Central memory CD8-positive, alpha-beta T cell (primary cell): ENCODE measurements around the gene MT1G.
"Not testable (repeated sequence)": the region's sequence is repeated elsewhere in the genome, so short reads cannot be mapped to it uniquely, and the experiment has no call there.

ENCODE experiments used
- ATAC-seq: fragments of 150-1000 bp; cut with Tn5 transposase; replicated peaks from 2 replicates; pipeline ENCODE4 v1.10.0; 2022; ENCODE audit warnings: mild to moderate bottlenecking, moderate FRiP score, moderate number of reproducible peaks; ENCODE audit not compliant: poor library complexity, severe bottlenecking; ENCODE audit errors: extremely low read depth
- DNase-seq, 2 donors: peaks; one replicate each; pipeline ENCODE4 v3.0.0; 2021; ENCODE audit warnings: low spot score in 2 of 2
- H3K27ac Mint-ChIP-seq: one replicate; pipeline ENCODE4 v1.8.0; 2022; ENCODE audit warnings: low read depth, mild to moderate bottlenecking, moderate library complexity, mixed read lengths
- H3K27me3 Mint-ChIP-seq: one replicate; pipeline ENCODE4 v1.8.0; 2022; ENCODE audit warnings: mixed read lengths
- H3K36me3 Mint-ChIP-seq: one replicate; pipeline ENCODE4 v1.8.0; 2022; ENCODE audit warnings: mild to moderate bottlenecking, moderate library complexity, mixed read lengths; ENCODE audit not compliant: insufficient read depth
- H3K4me1 Mint-ChIP-seq: one replicate; pipeline ENCODE4 v1.8.0; 2022; ENCODE audit warnings: mixed read lengths
- H3K4me3 Mint-ChIP-seq: one replicate; pipeline ENCODE4 v1.8.0; 2022; ENCODE audit warnings: mild to moderate bottlenecking, moderate library complexity, mixed read lengths
- H3K9me3 Mint-ChIP-seq: one replicate; pipeline ENCODE4 v1.8.0; 2022; ENCODE audit warnings: mixed read lengths

Gene MT1G

DNA sequence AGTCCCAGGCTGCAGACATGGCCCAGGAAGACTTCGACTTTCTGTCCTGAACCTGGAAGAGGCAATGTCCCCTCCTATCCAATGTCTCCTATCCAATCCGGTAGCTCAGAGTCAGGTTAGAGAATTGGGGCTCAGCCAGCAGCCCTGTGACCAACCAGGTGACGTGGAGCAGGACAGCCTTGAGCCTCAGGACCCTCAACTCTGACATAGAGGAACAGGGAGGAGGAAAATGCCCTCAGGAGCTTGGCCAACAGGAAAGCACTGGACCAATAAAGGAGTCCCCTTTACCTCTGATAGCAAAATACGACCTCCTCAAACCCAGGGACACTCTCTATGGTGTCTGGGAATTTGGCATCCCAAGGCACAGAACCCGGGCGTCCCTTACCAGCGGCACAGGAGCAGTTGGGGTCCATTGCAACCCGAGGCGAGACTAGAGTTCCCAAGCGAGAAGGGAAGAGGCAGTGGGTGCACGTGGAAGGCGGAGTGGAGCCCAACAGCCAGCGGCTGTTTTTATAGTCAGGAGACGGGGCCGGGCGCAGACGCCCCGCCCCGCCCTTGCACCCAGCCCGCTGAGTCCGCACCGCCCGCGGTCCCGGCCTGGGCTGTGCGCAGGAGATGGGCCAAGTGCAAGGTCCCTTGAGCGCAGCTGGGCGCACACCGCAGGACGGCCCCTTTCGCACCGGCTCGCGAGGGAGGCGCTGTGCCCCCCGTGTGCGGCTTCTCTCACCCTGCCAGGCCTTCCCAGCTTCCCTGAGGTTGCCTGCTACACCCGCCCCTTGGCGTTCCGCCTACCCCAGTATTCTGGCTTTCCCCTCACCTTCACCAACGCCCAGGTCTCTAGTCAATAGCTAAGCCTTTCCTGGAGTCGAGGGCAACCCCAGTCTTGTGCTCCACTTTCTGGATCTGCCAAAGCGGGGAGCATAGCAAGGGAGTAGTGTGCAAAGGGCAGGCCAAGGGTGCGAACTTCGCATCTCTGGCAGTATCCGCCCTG, at the start of gene MT1G:
TSS of gene MT1G (minus strand) at position 485 of the 991 bp plus-strand sequence. CDS start at position 413, 72 bp downstream.
- H3K36me3 Mint-ChIP-seq, result peaks cover 6% of the 10 kb centered on the region
- peaks cover 17% of the 10 kb centered on the region for H3K4me1 Mint-ChIP-seq
- no peaks in the 10 kb centered on the region for H3K9me3 Mint-ChIP-seq
- ATAC-seq, result peak; percentile 49
- DNase-seq, result no peak
- no peak within 1 kb of the TSS for H3K27ac Mint-ChIP-seq
- peaks cover 67% of the 10 kb centered on the region for H3K27me3 Mint-ChIP-seq
- H3K4me3 Mint-ChIP-seq, result peak within 1 kb of the TSS; percentile 2

DNA sequence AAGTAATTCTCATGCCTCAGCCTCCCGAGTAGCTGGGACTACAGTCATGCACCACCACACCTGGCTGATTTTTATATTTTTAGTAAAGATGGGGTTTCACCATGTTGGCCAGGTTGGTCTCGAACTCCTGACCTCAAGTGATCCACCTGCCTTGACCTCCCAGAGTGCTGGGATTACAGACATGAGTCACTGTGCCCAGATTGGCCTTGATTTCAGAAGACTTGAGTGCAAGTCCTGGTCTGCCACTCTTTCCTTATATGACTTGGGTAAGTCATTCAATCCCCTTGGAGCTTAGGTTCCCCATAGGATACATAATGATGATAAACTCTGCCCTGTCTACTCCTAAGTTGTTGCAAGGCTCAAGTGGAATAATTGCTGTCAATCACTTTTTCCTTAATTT, 49.7 kb upstream of the MT1G start:
- not testable (repeated sequence) for DNase-seq, H3K27ac Mint-ChIP-seq, ATAC-seq, H3K9me3 Mint-ChIP-seq, H3K27me3 Mint-ChIP-seq, H3K4me3 Mint-ChIP-seq, H3K4me1 Mint-ChIP-seq, H3K36me3 Mint-ChIP-seq

DNA sequence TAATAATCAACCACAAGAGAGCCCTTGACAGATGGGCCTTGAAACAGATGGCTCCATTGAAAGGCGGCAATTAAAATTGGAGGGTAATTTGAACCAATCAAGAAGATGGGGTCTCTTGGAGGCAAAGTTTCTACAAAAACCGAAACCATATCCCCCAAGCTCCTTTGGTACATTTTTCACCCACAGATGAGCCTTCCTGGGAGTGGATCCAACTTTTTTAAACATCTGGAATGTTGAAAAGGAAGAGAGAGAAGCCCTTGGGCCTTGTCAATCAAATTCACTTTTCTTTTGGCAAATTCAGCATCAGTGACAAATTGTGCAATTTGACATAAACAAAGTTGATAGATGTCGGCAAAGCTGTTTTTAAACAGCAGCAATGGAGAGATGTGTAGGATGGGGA, 48.9 kb upstream of the MT1G start:
- ATAC-seq (no peak), DNase-seq (no peak)
- Mint-ChIP-seq H3K4me3 (no peak overlapping the region), H3K27me3 (no peaks in the 10 kb centered on the region), H3K9me3 (no peaks in the 10 kb centered on the region), H3K27ac (no peak overlapping the region), H3K4me1 (peaks cover 2% of the 10 kb centered on the region), H3K36me3 (no peaks in the 10 kb centered on the region)

DNA sequence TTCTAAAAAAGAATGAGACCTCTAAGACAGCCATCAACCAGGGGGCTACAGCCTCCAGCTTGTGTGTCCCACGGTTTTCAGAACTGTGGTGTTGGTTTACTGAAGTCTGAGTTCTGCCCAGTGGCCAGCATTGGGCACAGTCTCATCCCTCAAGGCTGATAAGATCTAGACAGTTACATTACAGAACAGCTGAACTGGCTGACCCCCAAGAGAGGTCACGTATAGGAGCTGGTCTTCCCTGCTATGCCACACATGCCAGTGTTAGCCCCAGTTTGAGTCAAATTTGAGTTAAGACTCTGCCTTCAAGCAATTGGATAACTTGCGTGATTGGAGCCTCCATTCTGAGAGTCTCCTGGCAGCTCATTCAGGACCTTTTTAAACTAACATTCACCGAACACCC, 47.3 kb upstream of the MT1G start:
- Mint-ChIP-seq H3K36me3 (no peaks in the 10 kb centered on the region), H3K4me3 (no peak overlapping the region), H3K4me1 (peaks cover 16% of the 10 kb centered on the region), H3K9me3 (no peaks in the 10 kb centered on the region), H3K27ac (no peak overlapping the region), H3K27me3 (no peaks in the 10 kb centered on the region)
- DNase-seq, result no peak
- no peak for ATAC-seq

DNA sequence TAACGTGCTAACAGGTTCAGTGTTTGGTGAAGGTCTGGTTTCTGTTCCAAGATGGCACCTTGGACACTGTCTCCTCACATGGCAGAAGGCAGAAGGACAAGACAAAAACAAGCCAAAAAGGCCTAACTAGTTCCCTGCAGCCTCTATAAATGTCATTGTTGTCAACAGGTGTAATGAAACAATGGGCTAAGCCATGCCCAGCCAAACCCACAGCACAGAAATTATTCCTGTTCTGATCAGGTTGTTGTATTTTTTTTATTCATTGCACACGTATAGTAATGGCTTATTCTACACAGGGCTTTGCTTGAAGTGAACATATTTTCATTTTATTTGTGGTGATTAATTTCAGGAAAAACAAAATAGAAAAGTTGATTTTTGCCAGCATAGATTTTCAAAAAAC, 45.9 kb upstream of the MT1G start:
- Mint-ChIP-seq H3K36me3 (peaks cover 3% of the 10 kb centered on the region), H3K4me3 (no peak overlapping the region), H3K27me3 (no peaks in the 10 kb centered on the region), H3K4me1 (peaks cover 29% of the 10 kb centered on the region), H3K9me3 (no peaks in the 10 kb centered on the region), H3K27ac (no peak overlapping the region)
- no peak for ATAC-seq
- DNase-seq, result no peak

DNA sequence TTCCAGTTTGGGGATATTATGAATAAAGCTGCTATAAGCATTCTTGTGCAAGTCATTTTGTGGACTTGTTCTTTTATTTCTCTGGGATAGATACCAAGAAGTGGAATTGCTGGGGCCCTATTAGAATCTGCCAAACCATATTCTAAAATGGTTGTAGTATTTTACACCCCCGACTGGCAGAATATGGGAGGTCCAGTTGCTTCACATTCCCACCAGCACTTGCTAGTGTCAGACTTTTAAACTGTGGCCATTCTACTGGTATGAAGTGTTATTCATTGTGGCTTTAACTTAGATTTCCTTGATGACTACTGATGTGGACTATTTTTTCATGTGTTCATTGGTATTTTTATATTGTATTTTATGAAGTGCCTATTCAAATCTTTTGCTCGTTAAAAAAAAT, 44.0 kb upstream of the MT1G start:
- no peak for ATAC-seq
- Mint-ChIP-seq H3K27me3 (no peaks in the 10 kb centered on the region), H3K4me3 (no peak overlapping the region), H3K27ac (no peak overlapping the region), H3K36me3 (peaks cover 3% of the 10 kb centered on the region), H3K9me3 (no peaks in the 10 kb centered on the region), H3K4me1 (peaks cover 38% of the 10 kb centered on the region)
- no peak for DNase-seq

DNA sequence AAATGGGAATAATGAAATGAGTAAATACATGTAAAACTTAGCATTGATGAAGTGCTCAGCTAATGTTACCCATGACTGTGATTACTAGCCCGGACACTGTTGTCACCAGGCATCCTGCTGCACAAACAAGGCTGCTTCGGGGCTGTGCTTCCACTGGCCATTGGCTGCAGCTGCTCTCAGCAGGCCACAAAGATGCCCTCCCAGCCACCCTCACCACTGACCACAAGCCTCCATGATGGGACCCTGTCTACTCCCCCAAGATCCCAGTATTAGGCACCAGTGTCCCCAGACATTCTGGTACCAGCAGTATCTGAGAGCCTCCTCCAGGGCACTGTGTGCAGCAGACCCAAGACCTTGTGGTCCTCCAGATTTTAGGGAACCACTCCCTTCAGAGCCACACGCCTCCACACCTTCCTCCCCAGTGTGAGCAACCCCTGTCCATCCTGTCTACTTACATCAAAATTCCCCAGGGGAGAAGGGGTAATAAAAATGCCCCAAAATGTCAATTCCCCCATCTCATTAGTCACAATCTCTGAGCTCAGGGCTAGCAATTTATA, 42.4 kb upstream of the MT1G start:
- ATAC-seq (no peak), DNase-seq (no peak)
- H3K36me3 Mint-ChIP-seq, result peaks cover 3% of the 10 kb centered on the region
- peak overlapping the region; percentile 95 for H3K27ac Mint-ChIP-seq
- H3K27me3 Mint-ChIP-seq, result no peaks in the 10 kb centered on the region
- H3K4me3 Mint-ChIP-seq, result peak overlapping the region; percentile 87
- H3K9me3 Mint-ChIP-seq, result no peaks in the 10 kb centered on the region
- H3K4me1 Mint-ChIP-seq, result peaks cover 38% of the 10 kb centered on the region

DNA sequence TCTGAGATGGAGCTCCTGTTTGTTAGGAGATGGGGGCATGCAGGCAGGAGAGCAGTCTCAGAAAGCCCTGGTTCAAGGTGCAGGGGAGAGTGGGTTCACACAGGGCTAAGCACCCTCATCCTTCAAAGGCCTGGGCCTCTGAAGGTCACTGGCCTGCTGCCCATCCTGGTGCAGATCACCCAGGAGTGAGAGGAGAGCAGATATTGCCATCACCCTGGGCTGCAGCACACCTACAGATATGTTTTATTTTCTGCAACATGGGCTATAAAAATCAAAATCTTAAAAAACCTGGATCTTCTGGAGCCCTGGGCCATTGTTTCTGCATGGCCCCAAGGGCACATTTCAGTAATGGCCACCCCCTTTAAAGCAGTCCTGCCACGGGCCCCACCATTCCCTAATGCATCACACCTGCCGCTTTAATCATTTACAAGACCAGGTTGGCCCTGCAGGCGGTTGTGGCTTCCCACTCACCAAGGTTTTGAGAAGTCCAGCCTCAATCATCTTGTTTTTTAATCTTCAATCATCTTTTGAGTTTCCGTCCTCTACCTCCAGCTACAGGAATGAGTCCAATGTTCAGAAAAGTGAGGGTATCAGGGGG, 41.7 kb upstream of the MT1G start:
- Mint-ChIP-seq H3K27ac (peak overlapping the region; percentile 95), H3K9me3 (no peaks in the 10 kb centered on the region)
- ATAC-seq, result no peak

DNA sequence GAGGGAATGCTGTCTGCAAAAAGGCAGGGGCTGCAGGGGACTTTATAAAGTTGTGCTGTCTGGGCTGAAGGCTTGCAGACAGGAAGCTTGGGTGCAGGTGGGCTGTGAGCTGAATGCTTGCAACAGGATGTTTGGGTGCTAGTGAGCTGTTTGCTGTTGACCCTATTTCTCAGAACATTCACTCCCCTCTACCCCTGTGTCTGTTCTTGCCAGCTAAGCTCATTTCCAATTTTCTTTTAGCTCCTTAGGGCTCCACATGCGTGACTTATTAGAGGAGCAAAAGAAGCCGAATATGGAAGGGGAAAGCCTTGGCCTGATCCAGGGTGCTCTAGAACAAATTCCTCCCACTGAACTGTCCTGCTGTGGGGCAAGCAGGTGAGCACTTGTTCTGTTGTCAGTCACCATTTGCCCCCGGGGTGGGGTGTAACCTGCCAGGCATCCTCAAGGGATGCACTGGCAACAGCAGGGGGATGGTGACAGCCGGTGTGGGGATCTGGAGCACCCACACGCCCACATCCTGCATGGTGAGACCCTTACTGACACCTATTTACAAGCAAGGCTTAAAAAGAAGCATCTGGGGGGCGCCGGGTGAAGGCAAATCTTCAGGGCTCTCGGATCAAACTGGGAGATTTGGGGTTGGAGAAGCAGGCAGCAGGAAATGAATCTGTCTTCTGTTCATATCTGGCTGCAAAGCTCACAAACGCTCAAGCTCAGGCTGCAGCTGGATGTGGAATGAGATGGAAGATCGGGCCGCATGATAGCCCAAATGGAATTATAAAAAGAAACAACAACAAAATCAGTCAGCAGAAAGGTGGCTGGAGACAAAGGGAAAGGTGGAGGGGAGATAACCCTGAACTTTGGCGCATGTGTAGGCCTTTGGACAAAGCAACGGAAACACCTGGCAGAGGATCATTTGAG, 40.9 kb upstream of the MT1G start:
- peak in 1 of 2 donors; percentile 27 for DNase-seq
- H3K27ac Mint-ChIP-seq, result peak overlapping the region; percentile 95

More for the DNA sequence above, 41.7 kb upstream of the MT1G start:
- peak overlapping the region; percentile 87 for H3K4me3 Mint-ChIP-seq
- no peaks in the 10 kb centered on the region for H3K27me3 Mint-ChIP-seq
- peaks cover 3% of the 10 kb centered on the region for H3K36me3 Mint-ChIP-seq
- H3K4me1 Mint-ChIP-seq, result peaks cover 38% of the 10 kb centered on the region
- no peak for DNase-seq

DNA sequence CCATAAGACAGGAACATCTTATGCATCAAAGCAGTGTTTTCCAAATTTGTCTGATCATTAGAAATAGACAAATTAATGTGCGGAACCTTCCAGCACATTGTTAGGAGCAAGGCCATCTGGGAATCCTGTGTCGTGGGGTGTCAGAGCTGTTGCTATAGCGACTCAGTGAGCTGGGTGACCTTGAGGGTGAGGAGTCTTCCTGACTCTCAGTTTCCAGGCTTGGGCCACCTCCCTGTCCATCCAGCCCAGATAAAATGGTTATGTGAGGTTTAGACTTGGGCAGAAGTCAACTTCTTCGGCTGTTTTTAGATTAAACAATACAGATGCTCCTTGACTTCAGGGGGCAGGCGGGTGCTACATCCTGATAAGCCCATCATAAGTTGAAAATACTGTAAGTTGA, 35.0 kb upstream of the MT1G start:
- H3K27me3 Mint-ChIP-seq, result no peaks in the 10 kb centered on the region
- no peaks in the 10 kb centered on the region for H3K36me3 Mint-ChIP-seq
- H3K27ac Mint-ChIP-seq, result no peak overlapping the region
- no peaks in the 10 kb centered on the region for H3K9me3 Mint-ChIP-seq
- ATAC-seq (no peak), DNase-seq (no peak)
- H3K4me1 Mint-ChIP-seq, result no peaks in the 10 kb centered on the region
- no peak overlapping the region for H3K4me3 Mint-ChIP-seq

More for the DNA sequence above, 40.9 kb upstream of the MT1G start:
- H3K27me3 Mint-ChIP-seq, result no peaks in the 10 kb centered on the region
- no peaks in the 10 kb centered on the region for H3K9me3 Mint-ChIP-seq
- peak overlapping the region; percentile 87 for H3K4me3 Mint-ChIP-seq
- H3K36me3 Mint-ChIP-seq, result peaks cover 3% of the 10 kb centered on the region
- peaks cover 38% of the 10 kb centered on the region for H3K4me1 Mint-ChIP-seq
- ATAC-seq, result peak; percentile 91

DNA sequence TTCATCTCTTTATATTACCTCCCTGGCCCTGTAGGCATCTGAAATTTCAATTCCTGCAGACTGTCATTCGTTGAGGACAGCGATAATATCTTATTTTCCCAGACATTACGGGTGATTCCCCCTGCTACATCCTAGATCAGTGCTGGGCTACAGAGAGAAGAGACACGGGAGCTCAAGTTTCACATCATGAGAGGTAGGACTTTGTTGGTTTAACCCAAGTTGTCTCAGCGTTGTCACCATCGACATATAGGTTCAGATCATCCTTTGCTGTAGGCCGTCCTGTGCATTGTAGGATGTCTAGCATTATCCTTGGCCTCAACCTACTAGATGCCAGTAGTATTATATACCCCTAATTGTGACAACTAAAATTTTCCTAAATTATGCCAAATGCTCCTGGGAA, 33.7 kb upstream of the MT1G start:
- H3K27me3 Mint-ChIP-seq, result no peaks in the 10 kb centered on the region
- DNase-seq, result no peak

DNA sequence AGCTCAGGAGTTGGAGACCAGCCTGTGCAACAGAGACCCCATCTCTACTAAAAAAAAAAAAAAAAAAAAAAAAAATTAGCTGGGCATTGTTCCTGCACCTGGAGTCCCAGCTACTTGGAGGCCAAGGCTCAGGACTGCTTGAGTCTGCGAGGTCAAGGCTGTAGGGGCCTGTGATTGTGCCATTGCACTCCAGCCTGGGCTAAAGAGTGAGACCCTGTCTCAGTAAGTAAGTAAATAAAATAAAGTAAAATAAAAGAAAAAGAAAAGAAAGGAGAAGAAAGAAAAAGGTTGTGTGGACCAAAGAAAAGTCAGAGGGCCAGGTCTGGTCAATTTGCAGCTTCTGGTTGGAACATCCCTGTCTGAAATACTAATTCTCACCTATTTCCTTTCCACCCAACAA, 32.8 kb upstream of the MT1G start:
- H3K4me1 Mint-ChIP-seq, result no peaks in the 10 kb centered on the region
- H3K27me3 Mint-ChIP-seq, result no peaks in the 10 kb centered on the region
- ATAC-seq, result no peak
- no peaks in the 10 kb centered on the region for H3K36me3 Mint-ChIP-seq
- H3K4me3 Mint-ChIP-seq, result no peak overlapping the region
- no peak for DNase-seq
- H3K9me3 Mint-ChIP-seq, result no peaks in the 10 kb centered on the region
- H3K27ac Mint-ChIP-seq, result no peak overlapping the region

More for the DNA sequence above, 33.7 kb upstream of the MT1G start:
- ATAC-seq, result no peak
- Mint-ChIP-seq H3K4me1 (no peaks in the 10 kb centered on the region), H3K4me3 (no peak overlapping the region), H3K36me3 (no peaks in the 10 kb centered on the region), H3K27ac (no peak overlapping the region), H3K9me3 (no peaks in the 10 kb centered on the region)
